ENCODE measurements around the gene DOCK4.
A peak's percentile ranks its signal among the peaks of the same experiment; 100 is the strongest.

DOCK4 gene

DNA sequence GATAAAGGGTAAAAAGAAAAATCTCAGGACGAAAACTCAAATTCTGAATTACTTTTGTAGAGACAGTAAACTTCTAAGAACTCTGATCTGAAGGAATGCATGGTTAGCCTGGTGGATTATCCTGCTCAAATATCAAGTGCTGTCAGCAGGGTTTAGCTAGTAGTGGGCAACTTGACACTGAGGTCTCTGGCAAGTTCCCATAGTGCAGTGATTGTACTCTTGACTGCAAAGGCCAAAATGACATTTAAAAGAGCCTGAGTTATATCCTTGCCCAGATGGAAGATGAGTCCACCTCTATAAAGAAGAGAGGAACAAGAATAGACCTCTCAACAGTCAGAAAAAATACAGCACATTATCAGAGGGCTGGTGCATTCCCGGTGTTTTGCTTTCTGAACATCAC is 339.4 kb downstream of the DOCK4 start:
- DNase-seq, result no peak

GRCh38 chr7:111865430-111865829 is 340.8 kb downstream of the DOCK4 start:
- TF ChIP-seq CTCF (IDR thresholded peaks at IDR 0.05), result no peak
- no peak overlapping the region for H3K27ac Mint-ChIP-seq
- no peak for DNase-seq
- peaks cover 30% of the 10 kb centered on the region for H3K4me1 Mint-ChIP-seq
- peaks cover 4% of the 10 kb centered on the region for H3K27me3 Mint-ChIP-seq (ENCODE audit: low read depth, poor library complexity)
- H3K4me3 Mint-ChIP-seq, result no peak overlapping the region
- peaks cover 53% of the 10 kb centered on the region for H3K36me3 Mint-ChIP-seq (ENCODE audit: low read depth)
- H3K9me3 Mint-ChIP-seq, result no peaks in the 10 kb centered on the region

More for the DNA sequence above, 339.4 kb downstream of the DOCK4 start:
- Mint-ChIP-seq H3K4me1 (peaks cover 41% of the 10 kb centered on the region), H3K9me3 (no peaks in the 10 kb centered on the region), H3K36me3 (ENCODE audit: low read depth) (peaks cover 51% of the 10 kb centered on the region), H3K27ac (peak overlapping the region; percentile 87), H3K27me3 (ENCODE audit: low read depth, poor library complexity) (peaks cover 4% of the 10 kb centered on the region), H3K4me3 (no peak overlapping the region)
- no peak for TF ChIP-seq CTCF (IDR thresholded peaks at IDR 0.05)

DNA sequence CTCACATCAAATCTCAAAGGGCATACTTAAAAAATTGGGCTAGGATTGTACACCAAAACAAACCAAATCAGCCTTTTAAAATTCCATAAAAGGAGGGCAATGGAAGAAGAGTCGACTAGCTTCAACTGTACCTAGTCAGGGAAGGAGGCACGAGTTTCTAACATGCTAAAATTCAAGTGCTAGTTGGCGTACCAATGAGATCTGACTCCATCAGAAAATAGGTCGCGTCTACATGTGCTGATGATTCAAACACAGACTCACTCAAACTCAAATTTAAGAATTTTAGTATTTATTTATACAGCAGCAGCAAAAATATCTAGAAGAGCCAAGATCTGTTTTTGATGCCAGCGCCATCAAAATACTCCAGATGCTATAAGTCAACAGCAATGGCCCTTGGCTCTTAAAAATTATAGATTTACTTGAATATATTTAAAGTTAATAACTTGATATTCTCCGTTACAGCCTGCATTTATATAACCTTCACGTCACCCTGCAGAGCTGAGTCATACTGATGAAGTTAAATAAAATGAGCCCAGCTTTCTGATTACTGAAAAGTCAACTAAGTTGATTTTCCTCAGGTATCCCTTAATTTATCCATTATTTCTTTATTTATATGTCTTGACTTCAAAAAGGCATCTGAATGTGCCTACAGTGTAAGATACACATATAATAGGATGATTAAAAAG is 341.8 kb downstream of the DOCK4 start:
- Mint-ChIP-seq H3K27ac (no peak overlapping the region), H3K27me3 (ENCODE audit: low read depth, poor library complexity) (peaks cover 4% of the 10 kb centered on the region), H3K36me3 (ENCODE audit: low read depth) (peaks cover 59% of the 10 kb centered on the region), H3K4me1 (peaks cover 30% of the 10 kb centered on the region), H3K4me3 (no peak overlapping the region), H3K9me3 (no peaks in the 10 kb centered on the region)
- DNase-seq, result no peak
- no peak for TF ChIP-seq CTCF (IDR thresholded peaks at IDR 0.05)

- Mint-ChIP-seq H3K4me1 (peaks cover 30% of the 10 kb centered on the region), H3K4me3 (no peak overlapping the region), H3K27me3 (ENCODE audit: low read depth, poor library complexity) (no peaks in the 10 kb centered on the region), H3K36me3 (ENCODE audit: low read depth) (peaks cover 63% of the 10 kb centered on the region), H3K9me3 (no peaks in the 10 kb centered on the region), H3K27ac (no peak overlapping the region)
- no peak for TF ChIP-seq CTCF (IDR thresholded peaks at IDR 0.05)
- no peak for DNase-seq
Measured at GRCh38 chr7:111863269-111863668, 342.9 kb downstream of the DOCK4 start.

- no peak for TF ChIP-seq CTCF (IDR thresholded peaks at IDR 0.05)
- H3K9me3 Mint-ChIP-seq, result no peaks in the 10 kb centered on the region
- H3K27ac Mint-ChIP-seq, result peak overlapping the region; percentile 0
- peaks cover 10% of the 10 kb centered on the region for H3K4me1 Mint-ChIP-seq
- no peak overlapping the region for H3K4me3 Mint-ChIP-seq
- H3K27me3 Mint-ChIP-seq (ENCODE audit: low read depth, poor library complexity), result no peaks in the 10 kb centered on the region
- DNase-seq, result no peak
- peaks cover 59% of the 10 kb centered on the region for H3K36me3 Mint-ChIP-seq (ENCODE audit: low read depth)
Measured at GRCh38 chr7:111860248-111860647, 346.0 kb downstream of the DOCK4 start.

DNA sequence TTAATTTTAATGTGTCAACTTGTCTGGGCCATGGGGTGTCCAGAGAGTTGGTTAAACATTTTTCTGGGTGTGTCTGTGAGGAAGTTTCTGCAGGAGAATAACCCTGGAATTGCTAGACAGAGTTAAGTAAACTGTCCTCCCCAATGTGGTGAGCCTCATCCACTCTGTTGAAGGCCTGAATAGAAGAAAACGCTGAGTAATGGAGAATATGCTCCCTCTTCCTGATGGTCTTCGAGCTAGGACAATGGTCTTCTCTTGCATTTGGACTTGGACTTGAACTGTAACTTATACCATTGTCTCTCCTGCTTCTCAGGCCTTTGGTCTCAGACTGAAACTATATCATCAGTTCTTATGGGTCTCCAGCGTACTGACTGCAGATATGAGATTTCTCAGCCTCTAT is 347.9 kb downstream of the DOCK4 start:
- Mint-ChIP-seq H3K4me3 (no peak overlapping the region), H3K9me3 (no peaks in the 10 kb centered on the region), H3K27ac (no peak overlapping the region), H3K27me3 (ENCODE audit: low read depth, poor library complexity) (no peaks in the 10 kb centered on the region), H3K4me1 (peaks cover 11% of the 10 kb centered on the region), H3K36me3 (ENCODE audit: low read depth) (peaks cover 44% of the 10 kb centered on the region)
- no peak for DNase-seq
- TF ChIP-seq CTCF (IDR thresholded peaks at IDR 0.05), result no peak
